Measurements from ENCODE around the gene MT2A.

DNA sequence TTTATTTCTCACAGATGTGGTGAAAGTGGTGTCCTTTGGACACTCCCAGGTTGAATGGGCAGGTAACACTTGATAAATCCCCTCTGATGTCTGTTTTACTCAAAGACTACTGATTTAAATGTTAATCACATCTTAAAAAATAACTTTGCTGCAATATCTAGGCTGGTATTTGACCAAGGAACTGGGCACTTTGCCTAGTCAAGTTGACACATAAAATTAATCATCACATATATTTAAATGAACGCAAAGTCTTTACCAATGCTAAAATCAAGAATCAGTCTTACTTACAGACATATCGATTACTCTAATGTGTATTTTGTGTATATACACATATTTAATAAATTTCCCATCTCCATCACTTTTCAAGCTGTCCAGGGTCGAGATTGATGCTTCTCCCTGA lies 7.0 kb downstream of the MT2A start:
- TF ChIP-seq EZH2 (IDR thresholded peaks at IDR 0.05; ENCODE audit: borderline replicate concordance, low read length): no peak
- TF ChIP-seq, protein P1, sequence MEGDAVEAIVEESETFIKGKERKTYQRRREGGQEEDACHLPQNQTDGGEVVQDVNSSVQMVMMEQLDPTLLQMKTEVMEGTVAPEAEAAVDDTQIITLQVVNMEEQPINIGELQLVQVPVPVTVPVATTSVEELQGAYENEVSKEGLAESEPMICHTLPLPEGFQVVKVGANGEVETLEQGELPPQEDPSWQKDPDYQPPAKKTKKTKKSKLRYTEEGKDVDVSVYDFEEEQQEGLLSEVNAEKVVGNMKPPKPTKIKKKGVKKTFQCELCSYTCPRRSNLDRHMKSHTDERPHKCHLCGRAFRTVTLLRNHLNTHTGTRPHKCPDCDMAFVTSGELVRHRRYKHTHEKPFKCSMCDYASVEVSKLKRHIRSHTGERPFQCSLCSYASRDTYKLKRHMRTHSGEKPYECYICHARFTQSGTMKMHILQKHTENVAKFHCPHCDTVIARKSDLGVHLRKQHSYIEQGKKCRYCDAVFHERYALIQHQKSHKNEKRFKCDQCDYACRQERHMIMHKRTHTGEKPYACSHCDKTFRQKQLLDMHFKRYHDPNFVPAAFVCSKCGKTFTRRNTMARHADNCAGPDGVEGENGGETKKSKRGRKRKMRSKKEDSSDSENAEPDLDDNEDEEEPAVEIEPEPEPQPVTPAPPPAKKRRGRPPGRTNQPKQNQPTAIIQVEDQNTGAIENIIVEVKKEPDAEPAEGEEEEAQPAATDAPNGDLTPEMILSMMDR (conservative IDR thresholded peaks at IDR 0.05 in 1 of 2, IDR thresholded peaks at IDR 0.05 in 1 of 2; ENCODE audit: extremely low read depth in 1 of 2, insufficient read depth in 1 of 2, low read depth in 1 of 2, low read length in 2 of 2): no peak
